ENCODE measurements around the gene HMGCS1. TPM values are rescaled to one million over a fixed set of nuclear protein-coding genes. Genes with fewer than 3 reads are reported as not detected.

HMGCS1 gene
- polyA plus RNA-seq, 1 donor from 2014 or later, result 498 TPM

DNA sequence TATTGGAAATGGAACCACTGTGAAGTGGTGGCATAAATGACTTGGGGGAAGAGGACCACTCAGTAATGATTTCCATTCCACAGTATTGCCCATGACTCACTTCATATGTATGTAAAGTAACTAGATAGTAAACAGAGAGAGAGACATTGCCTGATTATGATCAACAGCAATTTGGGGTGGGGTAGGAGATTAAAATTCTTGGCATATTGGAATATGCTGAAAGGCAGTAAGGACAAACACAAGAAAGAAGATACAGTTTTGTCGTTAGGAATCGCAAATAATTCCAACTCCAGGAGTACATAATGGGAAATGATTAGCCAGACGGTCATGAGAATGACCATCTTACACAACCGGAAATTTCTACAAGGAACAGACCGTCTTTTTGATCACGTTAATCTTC is 1.5 kb upstream of the HMGCS1 start:
- Histone ChIP-seq H4K20me1 (ENCODE audit: insufficient read depth) (peaks cover 15% of the 10 kb centered on the region), H3K27me3 (ENCODE audit: insufficient read depth, low read depth, low read length) (no peaks in the 10 kb centered on the region), H2AFZ (ENCODE audit: low read depth, low read length) (peak overlapping the region; percentile 6), H3F3A (ENCODE audit: insufficient read depth, low read length, poor library complexity, severe bottlenecking) (peaks cover 8% of the 10 kb centered on the region), H3K9me2 (ENCODE audit: insufficient read depth, low read length) (no peaks in the 10 kb centered on the region), H3K9me3 (ENCODE audit: low read length) (no peaks in the 10 kb centered on the region), H3K79me2 (replicated peaks; ENCODE audit: insufficient read depth, low read length) (peaks cover 40% of the 10 kb centered on the region), H3K4me3 (ENCODE audit: low read length) (peak overlapping the region; percentile 96), H3K36me3 (ENCODE audit: insufficient read depth, low read length) (no peaks in the 10 kb centered on the region), H3K27ac (ENCODE audit: low read length) (peak overlapping the region; percentile 95), H3K9ac (ENCODE audit: low read length) (peak overlapping the region; percentile 65), H3K4me2 (ENCODE audit: low read length) (peak overlapping the region; percentile 82)
- no peak for TF ChIP-seq EZH2 (IDR thresholded peaks at IDR 0.05; ENCODE audit: borderline replicate concordance, insufficient read depth, low read length, poor library complexity, severe bottlenecking)
- no peak for TF ChIP-seq SMC3 (conservative IDR thresholded peaks at IDR 0.05; ENCODE audit: poor library complexity)
- TF ChIP-seq EP300 (conservative IDR thresholded peaks at IDR 0.05; ENCODE audit: poor library complexity, severe bottlenecking), result no peak
- TF ChIP-seq RAD21 (conservative IDR thresholded peaks at IDR 0.05), result no peak
- no peak for TF ChIP-seq POLR2AphosphoS5 (IDR thresholded peaks at IDR 0.05)
- TF ChIP-seq, protein P1, sequence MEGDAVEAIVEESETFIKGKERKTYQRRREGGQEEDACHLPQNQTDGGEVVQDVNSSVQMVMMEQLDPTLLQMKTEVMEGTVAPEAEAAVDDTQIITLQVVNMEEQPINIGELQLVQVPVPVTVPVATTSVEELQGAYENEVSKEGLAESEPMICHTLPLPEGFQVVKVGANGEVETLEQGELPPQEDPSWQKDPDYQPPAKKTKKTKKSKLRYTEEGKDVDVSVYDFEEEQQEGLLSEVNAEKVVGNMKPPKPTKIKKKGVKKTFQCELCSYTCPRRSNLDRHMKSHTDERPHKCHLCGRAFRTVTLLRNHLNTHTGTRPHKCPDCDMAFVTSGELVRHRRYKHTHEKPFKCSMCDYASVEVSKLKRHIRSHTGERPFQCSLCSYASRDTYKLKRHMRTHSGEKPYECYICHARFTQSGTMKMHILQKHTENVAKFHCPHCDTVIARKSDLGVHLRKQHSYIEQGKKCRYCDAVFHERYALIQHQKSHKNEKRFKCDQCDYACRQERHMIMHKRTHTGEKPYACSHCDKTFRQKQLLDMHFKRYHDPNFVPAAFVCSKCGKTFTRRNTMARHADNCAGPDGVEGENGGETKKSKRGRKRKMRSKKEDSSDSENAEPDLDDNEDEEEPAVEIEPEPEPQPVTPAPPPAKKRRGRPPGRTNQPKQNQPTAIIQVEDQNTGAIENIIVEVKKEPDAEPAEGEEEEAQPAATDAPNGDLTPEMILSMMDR (IDR thresholded peaks at IDR 0.05; ENCODE audit: poor library complexity, severe bottlenecking), result no peak
- no peak for TF ChIP-seq TAF1 (IDR thresholded peaks at IDR 0.05; ENCODE audit: low read depth)
- no peak for TF ChIP-seq MXI1 (conservative IDR thresholded peaks at IDR 0.05; ENCODE audit: poor library complexity, severe bottlenecking)
- TF ChIP-seq, protein P2, sequence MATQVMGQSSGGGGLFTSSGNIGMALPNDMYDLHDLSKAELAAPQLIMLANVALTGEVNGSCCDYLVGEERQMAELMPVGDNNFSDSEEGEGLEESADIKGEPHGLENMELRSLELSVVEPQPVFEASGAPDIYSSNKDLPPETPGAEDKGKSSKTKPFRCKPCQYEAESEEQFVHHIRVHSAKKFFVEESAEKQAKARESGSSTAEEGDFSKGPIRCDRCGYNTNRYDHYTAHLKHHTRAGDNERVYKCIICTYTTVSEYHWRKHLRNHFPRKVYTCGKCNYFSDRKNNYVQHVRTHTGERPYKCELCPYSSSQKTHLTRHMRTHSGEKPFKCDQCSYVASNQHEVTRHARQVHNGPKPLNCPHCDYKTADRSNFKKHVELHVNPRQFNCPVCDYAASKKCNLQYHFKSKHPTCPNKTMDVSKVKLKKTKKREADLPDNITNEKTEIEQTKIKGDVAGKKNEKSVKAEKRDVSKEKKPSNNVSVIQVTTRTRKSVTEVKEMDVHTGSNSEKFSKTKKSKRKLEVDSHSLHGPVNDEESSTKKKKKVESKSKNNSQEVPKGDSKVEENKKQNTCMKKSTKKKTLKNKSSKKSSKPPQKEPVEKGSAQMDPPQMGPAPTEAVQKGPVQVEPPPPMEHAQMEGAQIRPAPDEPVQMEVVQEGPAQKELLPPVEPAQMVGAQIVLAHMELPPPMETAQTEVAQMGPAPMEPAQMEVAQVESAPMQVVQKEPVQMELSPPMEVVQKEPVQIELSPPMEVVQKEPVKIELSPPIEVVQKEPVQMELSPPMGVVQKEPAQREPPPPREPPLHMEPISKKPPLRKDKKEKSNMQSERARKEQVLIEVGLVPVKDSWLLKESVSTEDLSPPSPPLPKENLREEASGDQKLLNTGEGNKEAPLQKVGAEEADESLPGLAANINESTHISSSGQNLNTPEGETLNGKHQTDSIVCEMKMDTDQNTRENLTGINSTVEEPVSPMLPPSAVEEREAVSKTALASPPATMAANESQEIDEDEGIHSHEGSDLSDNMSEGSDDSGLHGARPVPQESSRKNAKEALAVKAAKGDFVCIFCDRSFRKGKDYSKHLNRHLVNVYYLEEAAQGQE (IDR thresholded peaks at IDR 0.05; ENCODE audit: borderline replicate concordance), result no peak

DNA sequence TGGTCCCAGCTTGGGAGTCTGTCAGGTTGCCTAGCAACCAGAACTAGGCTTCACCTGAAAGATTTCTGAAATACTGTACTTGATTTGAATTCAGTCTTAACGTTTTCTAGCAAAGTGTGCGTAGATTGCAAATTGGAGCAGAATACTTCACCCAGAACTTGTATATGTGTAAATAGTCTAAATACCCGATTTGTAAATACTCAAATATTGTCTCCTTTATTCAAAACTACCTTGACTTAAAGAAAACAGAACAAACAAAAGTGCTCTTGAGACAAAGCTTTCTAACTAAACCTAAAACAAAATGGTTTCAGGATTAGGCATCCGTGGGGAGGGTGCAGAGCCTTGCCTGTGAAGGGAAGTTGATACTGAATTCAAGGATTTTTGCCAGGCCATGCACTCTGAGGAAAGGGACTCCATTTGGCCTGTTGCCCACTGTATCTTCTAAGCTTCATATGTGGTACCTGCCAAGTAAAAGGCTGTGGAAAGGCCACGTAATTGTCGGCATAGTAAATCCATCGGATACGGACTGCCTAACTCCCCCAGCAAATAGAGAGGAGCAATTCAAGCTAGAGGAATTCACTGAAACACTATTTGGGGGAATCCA is 744 bp upstream of the HMGCS1 start:
- Histone ChIP-seq H3K4me2 (ENCODE audit: low read length) (peak overlapping the region; percentile 82), H3K27ac (ENCODE audit: low read length) (peak overlapping the region; percentile 95), H3K79me2 (replicated peaks; ENCODE audit: insufficient read depth, low read length) (peaks cover 47% of the 10 kb centered on the region), H3K9me2 (ENCODE audit: insufficient read depth, low read length) (no peaks in the 10 kb centered on the region), H4K20me1 (ENCODE audit: insufficient read depth) (peaks cover 21% of the 10 kb centered on the region), H3K9ac (ENCODE audit: low read length) (peak overlapping the region; percentile 65), H2AFZ (ENCODE audit: low read depth, low read length) (peak overlapping the region; percentile 23), H3K4me3 (ENCODE audit: low read length) (peak overlapping the region; percentile 96), H3K27me3 (ENCODE audit: insufficient read depth, low read depth, low read length) (no peaks in the 10 kb centered on the region), H3F3A (ENCODE audit: insufficient read depth, low read length, poor library complexity, severe bottlenecking) (peaks cover 8% of the 10 kb centered on the region), H3K36me3 (ENCODE audit: insufficient read depth, low read length) (no peaks in the 10 kb centered on the region), H3K9me3 (ENCODE audit: low read length) (no peaks in the 10 kb centered on the region)
- TF ChIP-seq TAF1 (IDR thresholded peaks at IDR 0.05; ENCODE audit: low read depth) (peak; percentile 16), RAD21 (conservative IDR thresholded peaks at IDR 0.05) (no peak), EP300 (conservative IDR thresholded peaks at IDR 0.05; ENCODE audit: poor library complexity, severe bottlenecking) (peak; percentile 6)

Measured in neural cell (in vitro differentiated cells).